SHP77 (cell line): ENCODE results near the gene DCAF8L2.
A peak's percentile ranks its signal among the peaks of the same experiment; 100 is the strongest.
"Not testable (repeated sequence)": the region's sequence is repeated elsewhere in the genome, so short reads cannot be mapped to it uniquely, and the experiment has no call there.

Experiments used
- DNase-seq, 2 experiments: peaks; one replicate each; lab custom pipeline; 2025; lab: John Stamatoyannopoulos, UW

The DCAF8L2 gene

DNA sequence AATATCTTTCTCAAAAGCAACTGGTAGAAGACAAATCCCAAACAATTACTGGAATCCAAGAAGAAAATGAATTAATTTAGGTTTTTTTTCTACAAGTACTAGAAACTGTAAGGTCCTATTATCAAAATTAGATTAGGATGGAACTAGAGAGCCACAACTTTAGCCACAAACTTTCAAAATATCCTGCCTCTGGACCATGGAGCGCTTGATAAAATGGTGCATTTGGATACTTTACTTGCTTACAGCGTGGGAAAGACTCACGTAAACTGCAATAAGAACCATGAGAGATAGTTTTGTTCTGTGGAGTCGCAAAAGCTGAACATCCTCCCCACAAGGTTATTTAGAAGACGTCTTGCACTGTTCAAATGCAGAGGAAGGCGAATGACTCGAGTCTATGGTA is at the start of gene DCAF8L2:
Gene DCAF8L2, plus strand, starts transcription at position 301 of the 400 bp plus-strand sequence. CDS start 156,552 bp downstream, outside the sequence.
- no peak for DNase-seq

GRCh38 chrX:27541161-27541560 is 49.0 kb upstream of the DCAF8L2 start:
- not testable (repeated sequence) for DNase-seq

- DNase-seq = no peak
Measured at GRCh38 chrX:27548624-27549023, 41.5 kb upstream of the DCAF8L2 start.

DNA sequence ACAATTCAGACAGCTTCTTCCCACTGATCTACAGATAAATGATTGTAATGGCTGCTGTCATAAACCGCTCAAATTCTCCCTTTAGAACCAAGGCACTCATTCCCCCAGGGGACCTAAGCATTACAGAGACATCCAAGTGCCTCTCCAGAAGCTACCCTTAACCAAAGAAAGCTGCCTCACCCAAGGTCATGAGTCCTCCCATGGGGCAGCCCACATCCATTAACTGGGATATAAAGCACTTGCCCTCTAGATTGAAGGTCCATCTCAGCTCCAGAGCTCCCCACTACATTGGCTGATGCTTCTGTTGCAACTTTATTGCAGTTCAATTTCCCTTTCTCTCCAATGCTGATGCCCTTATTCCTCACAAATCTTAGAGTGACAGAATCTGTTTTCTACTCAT is 40.5 kb upstream of the DCAF8L2 start:
- DNase-seq = no peak

GRCh38 chrX:27555514-27555913 is 34.6 kb upstream of the DCAF8L2 start:
- peak in 1 of 2 experiments; percentile 6 for DNase-seq

GRCh38 chrX:27565992-27566391 is 24.2 kb upstream of the DCAF8L2 start:
- DNase-seq = no peak

- no peak for DNase-seq
Measured at GRCh38 chrX:27571164-27571563, 19.0 kb upstream of the DCAF8L2 start.

GRCh38 chrX:27575565-27575964 is 14.6 kb upstream of the DCAF8L2 start:
- DNase-seq = no peak

DNA sequence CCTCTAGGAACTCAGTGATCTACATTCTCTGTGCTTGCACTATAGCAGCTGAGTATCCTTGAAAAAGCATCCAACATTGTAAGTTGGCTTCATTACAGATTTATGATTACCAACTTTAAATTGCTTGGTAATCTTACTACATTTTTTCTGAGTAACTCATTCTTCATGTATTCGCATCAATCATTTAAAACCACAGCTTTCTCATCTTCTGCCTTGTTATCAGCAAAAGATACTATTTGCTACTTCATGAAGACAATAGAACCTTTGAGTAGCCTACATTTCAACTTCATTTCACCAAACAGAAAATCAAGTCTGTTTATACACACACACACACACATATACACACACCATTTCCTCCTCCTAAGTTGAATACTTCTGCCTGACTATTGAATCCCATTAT is 6.2 kb upstream of the DCAF8L2 start:
- DNase-seq = no peak

DNA sequence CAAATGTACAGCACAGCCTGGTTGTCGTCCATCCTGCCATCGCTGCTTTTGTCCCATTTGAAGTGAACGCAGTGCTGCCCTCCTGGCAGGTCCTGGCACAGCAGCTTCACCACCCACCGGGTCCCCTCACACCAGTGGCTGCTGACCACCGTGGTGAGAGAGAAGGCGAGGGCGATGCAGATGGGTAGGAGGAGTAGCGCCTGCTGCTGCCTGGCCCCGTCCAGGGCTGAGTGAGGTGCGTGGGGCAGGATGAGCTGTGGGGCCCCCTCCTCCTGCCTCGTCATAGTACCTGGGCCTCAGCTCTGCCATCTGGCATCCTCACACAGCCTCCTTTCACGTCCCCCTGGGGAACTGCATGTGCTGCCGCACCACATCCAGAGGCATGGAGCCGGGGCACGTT is 1.8 kb downstream of the DCAF8L2 start:
- DNase-seq = no peak

- DNase-seq = no peak
Measured at GRCh38 chrX:27597508-27597907, 7.4 kb downstream of the DCAF8L2 start.

GRCh38 chrX:27598312-27598711 is 8.2 kb downstream of the DCAF8L2 start:
- DNase-seq = no peak

DNA sequence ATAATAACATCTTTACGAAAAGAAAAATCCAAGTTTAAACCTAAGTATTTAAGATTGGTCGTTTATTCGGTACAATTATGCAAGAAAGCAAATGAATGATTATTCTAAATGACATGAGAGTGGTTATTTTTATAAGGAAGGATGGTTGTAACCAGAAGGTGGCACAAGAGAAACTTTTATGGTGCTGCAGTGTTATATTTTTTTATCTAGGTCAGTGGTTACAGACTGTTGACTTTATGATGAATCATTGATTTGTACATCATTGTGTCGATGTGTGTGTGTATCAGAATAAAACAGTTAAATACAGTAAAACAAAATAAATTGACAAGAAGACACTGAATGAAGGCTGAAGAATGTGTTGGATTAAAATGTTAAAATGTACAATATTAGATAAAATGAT is 9.8 kb downstream of the DCAF8L2 start:
- no peak for DNase-seq

DNA sequence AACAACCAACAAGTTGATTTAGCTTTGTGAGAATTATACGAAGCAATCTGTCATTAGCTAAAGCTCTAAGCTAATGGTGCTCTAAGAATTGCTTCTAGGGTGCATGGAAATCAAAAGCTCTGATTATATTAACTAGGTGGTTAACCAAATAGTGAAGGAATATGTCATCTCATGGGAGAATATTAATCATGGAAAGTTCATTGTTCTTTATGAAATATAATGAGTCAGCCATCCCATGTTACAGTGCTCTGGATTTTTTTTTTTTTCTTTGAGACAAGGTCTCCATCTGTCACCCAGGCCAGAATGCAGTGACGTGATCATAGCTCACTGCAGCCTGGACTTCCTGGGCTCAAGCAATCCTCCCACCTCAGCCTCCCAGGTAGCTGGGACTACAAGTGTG is 10.5 kb downstream of the DCAF8L2 start:
- no peak for DNase-seq

DNA sequence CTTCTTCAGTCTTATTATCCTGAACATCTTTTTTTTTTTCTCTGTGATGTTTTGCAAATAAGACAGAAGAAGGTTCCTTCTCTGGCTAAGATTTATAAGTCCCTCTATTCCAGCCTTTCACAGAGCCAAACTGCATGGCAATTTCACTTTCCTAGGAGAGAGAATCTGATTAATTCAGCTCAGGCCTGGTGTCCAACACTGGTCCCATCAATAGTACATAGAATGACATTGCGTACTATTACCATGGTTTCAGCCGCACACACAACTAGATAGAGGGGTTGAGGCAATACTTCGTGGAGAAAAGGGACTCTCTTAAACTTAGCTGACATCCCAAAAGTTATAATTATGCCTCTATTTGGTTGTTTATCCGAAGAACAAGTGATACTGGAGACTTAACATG is 18.5 kb downstream of the DCAF8L2 start:
- DNase-seq = no peak

GRCh38 chrX:27619459-27619858 is 29.3 kb downstream of the DCAF8L2 start:
- DNase-seq = no peak

DNA sequence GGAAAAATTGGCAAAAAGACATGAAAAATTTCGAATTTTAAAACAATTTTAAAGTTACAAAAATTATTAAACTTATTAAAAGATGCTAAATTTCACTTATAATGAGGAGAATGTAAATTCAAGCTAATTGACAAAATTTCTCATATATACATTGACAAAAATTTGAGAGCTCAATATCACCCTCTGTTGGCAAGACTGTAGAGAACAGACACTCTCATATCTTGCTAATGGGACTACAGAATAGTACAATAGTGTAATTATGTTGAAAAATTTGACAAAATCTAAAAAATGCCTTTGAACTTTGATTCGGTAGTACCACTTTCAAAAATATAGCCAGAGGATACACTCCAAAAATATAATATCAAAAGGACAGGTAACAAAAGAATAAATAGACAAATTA is 29.8 kb downstream of the DCAF8L2 start:
- no peak for DNase-seq

DNA sequence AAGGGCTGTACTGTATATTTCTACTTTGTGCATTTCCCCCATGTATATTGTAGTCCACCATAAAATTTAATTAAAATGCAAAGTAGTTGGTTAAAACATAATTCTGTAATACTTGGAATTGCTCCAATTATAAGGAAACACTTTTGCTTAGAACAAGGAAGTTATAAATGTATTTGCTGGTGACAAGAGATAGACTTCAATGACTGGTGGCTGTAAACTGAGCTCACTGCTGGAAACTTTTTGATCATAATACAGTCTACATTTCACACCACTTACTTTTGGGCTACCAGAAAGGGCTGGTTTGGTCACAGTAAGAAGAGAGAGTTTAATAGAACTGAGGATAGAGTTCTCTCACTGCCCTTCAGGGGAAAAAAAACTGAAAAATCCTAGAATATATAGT is 32.7 kb downstream of the DCAF8L2 start:
- no peak for DNase-seq

GRCh38 chrX:27626066-27626465 is 35.9 kb downstream of the DCAF8L2 start:
- DNase-seq = no peak

GRCh38 chrX:27633328-27633727 is 43.2 kb downstream of the DCAF8L2 start:
- DNase-seq = no peak

DNA sequence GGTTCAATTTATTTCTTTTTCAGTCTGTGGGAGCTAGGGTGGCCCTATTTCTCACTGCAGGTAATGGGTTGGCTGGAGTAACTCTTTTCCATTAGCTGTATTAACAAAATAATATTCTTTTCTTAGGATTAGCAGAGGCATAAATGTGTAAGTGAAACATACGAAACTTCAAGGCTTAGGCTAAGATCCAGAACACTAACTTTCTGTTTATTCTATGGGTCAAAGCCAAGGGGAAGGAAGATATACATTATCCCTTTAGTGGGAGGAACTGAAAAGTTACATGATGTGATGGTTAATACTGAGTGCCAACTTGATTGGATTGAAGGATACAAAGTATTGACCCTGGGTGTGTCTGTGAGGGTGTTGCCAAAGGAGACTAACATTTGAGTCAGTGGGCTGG is 66.4 kb downstream of the DCAF8L2 start:
- DNase-seq = no peak

DNA sequence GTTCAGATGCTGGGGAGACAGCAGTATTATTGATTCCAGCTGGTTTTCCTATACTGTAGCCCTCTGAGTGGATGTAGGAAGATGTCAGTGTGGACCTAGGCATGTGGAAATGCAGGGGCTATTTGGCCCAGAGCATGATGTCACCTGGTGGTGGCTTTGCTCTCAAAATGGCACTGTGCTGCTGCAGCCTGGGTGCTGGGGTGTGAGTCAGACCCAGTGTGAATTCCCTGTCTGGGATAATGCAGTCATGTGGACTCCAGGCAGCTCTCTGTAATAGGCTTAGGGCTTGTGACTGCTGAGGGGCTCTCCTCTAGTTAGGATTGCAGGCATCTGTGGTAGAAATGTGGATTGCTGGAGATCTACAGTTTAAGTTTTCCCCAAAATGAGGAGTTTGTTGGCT is 70.7 kb downstream of the DCAF8L2 start:
- no peak for DNase-seq

DNA sequence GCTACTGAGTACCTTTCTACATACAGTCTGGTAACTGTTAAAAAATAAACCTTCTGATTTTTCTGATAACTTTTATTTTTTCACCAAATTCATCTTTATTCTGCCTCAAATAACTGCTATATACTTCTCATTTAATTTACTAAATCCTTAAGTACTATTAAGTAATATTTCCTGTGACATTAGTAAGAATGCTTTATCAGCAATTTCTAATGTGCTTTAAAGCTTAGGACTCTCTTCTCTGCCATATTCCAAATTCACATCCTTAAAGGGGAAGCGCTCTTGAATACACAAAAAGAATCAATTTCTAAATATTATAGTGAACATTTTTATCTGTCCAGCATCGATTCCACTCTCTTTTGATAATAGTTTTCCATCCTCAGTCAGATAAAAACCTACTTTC is 81.1 kb downstream of the DCAF8L2 start:
- DNase-seq = no peak

DNA sequence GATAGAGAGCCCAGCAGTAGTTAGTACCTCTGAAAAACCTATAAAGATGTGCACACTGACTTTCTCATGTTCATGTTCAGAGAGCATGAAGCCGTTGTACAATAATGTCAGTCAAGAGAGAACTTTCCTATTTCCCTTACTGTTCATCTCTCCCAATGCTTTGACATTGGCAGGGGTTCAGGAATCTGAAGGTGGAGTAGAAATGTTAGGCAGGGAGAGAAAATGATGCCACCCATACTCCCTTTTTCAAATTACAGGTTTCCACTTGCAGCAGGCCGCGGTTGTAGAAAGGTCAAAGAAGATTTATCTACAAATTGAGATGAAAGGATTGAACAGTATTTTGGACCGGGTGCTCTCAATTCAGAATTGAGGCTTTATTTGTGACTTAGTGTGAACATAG is 84.3 kb downstream of the DCAF8L2 start:
- DNase-seq = no peak

- no peak for DNase-seq
Measured at GRCh38 chrX:27675493-27675892, 85.3 kb downstream of the DCAF8L2 start.
